Thyroid gland (tissue), 4 donors: ENCODE results near the gene XBP1. TPM values are rescaled to one million over a fixed set of nuclear protein-coding genes. Genes with fewer than 3 reads are reported as not detected.

ENCODE experiments used
- DNase-seq, 2 donors: peaks; one replicate each; pipeline ENCODE4 v3.0.0-alpha.2; 2019
- H3K27ac ChIP-seq, 3 donors: fragments of 200-600 bp; sonication (generic); 1 replicate in 2 of 3; 2 replicates in 1 of 3; pipeline ENCODE4 v1.5.1; 2016 to 2019; ENCODE audit warnings: mild to moderate bottlenecking in 1 of 3, moderate library complexity in 1 of 3
- H3K27me3 ChIP-seq: fragments of 200-600 bp; sonication (generic); one replicate; pipeline ENCODE4 v1.5.1; 2019
- H3K36me3 ChIP-seq, 2 donors: fragments of 200-600 bp; sonication (generic); one replicate each; pipeline ENCODE4 v1.5.1; 2016 to 2019
- H3K4me1 ChIP-seq, 2 donors: fragments of 200-600 bp; sonication (generic); one replicate each; pipeline ENCODE4 v1.5.1; 2017 to 2019
- H3K4me3 ChIP-seq, 3 donors: fragments of 200-600 bp; sonication (generic); replicated peaks in 1 of 3; 1 replicate in 2 of 3; 2 replicates in 1 of 3; pipeline ENCODE4 v1.5.1; 2016; ENCODE audit warnings: mild to moderate bottlenecking in 1 of 3
- H3K9me3 ChIP-seq: fragments of 200-600 bp; sonication (generic); one replicate; pipeline ENCODE4 v1.5.1; 2017
- CTCF ChIP-seq, 6 experiments: fragments of 200-600 bp in 3 of 6; fragments of 450-650 bp in 3 of 6; sonication (generic) in 3 of 6; IDR thresholded peaks; one replicate each; pipeline ENCODE4 v1.5.1; 2016 to 2019; ENCODE audit warnings: antibody characterized with exemption in 6 of 6, mild to moderate bottlenecking in 2 of 6, inconsistent platforms in 1 of 6, moderate library complexity in 1 of 6
- POLR2A ChIP-seq, 2 donors: fragments of 450-650 bp; IDR thresholded peaks; one replicate each; pipeline ENCODE4 v1.6.1; 2017; ENCODE audit warnings: antibody characterized with exemption in 2 of 2, mild to moderate bottlenecking in 2 of 2, moderate library complexity in 1 of 2
- WGBS, 2 donors: methylation state at CpG; one replicate each; pipeline ENCODE4 v1.1.5; 2017; 5-methylcytosine and 5-hydroxymethylcytosine counted together
- intact Hi-C: fragments of 100-400 bp; cut with DNase I; formaldehyde crosslinking; loops from one replicate; pipeline ENCODE4 v1.15.1; 2023
- total RNA-seq, 4 donors: library from RNA; depleted of rRNA; stranded (reverse); fragments of >200 nt; gene quantifications; one replicate each; pipeline ENCODE4 v1.2.3, GENCODE V29; 2016

Gene XBP1
- total RNA-seq, 4 donors from 2014 or later = 301 to 513 (median 421) TPM

- TF ChIP-seq CTCF (IDR thresholded peaks at IDR 0.05) = no peak
- no peak for TF ChIP-seq POLR2A (IDR thresholded peaks at IDR 0.05)
- Histone ChIP-seq H3K27me3 (no peaks in the 10 kb centered on the region), H3K36me3 (peaks cover 0 to 17% of the 10 kb centered on the region in 2 donors), H3K4me1 (peaks cover 13 to 19% of the 10 kb centered on the region in 2 donors), H3K9me3 (no peaks in the 10 kb centered on the region), H3K4me3 (no peak overlapping the region), H3K27ac (peak overlapping the region; percentile 98 to 100 (median 99))
- intact Hi-C loops = no loop called here
- 83 to 84% methylated on average over 7 of the region's 7 CpGs for WGBS, 2 donors
- DNase-seq = no peak
Observed at GRCh38 chr22:28802595-28803123, 2.3 kb upstream of the XBP1 start.

GRCh38 chr22:28801845-28802594, 1.7 kb upstream of the XBP1 start:
- intact Hi-C loops = no loop called here
- WGBS, 2 donors = 43 to 52% methylated on average over 14 of the region's 14 CpGs
- Histone ChIP-seq H3K36me3 (peaks cover 3 to 24% of the 10 kb centered on the region in 2 donors), H3K9me3 (no peaks in the 10 kb centered on the region), H3K4me3 (peak overlapping the region in 2 of 3 donors; percentile 7 to 95), H3K27ac (peak overlapping the region; percentile 98 to 100 (median 99)), H3K4me1 (peaks cover 19 to 26% of the 10 kb centered on the region in 2 donors), H3K27me3 (no peaks in the 10 kb centered on the region)
- peak; percentile 62 to 63 for DNase-seq
- TF ChIP-seq CTCF (IDR thresholded peaks at IDR 0.05) (no peak), POLR2A (IDR thresholded peaks at IDR 0.05) (peak in 1 of 2 donors; percentile 44)

GRCh38 chr22:28799606-28800307, 612 bp downstream of the XBP1 start:
- DNase-seq = peak; percentile 77 to 79
- peak overlapping the region; percentile 98 to 100 (median 99) for H3K27ac ChIP-seq
- peaks cover 41 to 48% of the 10 kb centered on the region in 2 donors for H3K4me1 ChIP-seq
- no peaks in the 10 kb centered on the region for H3K9me3 ChIP-seq
- no peaks in the 10 kb centered on the region for H3K27me3 ChIP-seq
- H3K4me3 ChIP-seq = peak overlapping the region; percentile 50 to 95 (median 54)
- H3K36me3 ChIP-seq = peaks cover 25 to 46% of the 10 kb centered on the region in 2 donors
- no peak for TF ChIP-seq CTCF (IDR thresholded peaks at IDR 0.05)
- no peak for TF ChIP-seq POLR2A (IDR thresholded peaks at IDR 0.05)
- intact Hi-C loops = no loop called here
- 0 to 1% methylated on average over 13 to 15 of the region's 31 CpGs for WGBS, 2 donors

GRCh38 chr22:28798810-28799605, 1.4 kb downstream of the XBP1 start:
- no peak for TF ChIP-seq CTCF (IDR thresholded peaks at IDR 0.05)
- TF ChIP-seq POLR2A (IDR thresholded peaks at IDR 0.05) = no peak
- peak in 1 of 2 donors; percentile 40 for DNase-seq
- 3% methylated on average over 7 of the region's 7 CpGs for WGBS, 2 donors
- Histone ChIP-seq H3K4me3 (peak overlapping the region; percentile 50 to 95 (median 54)), H3K27me3 (no peaks in the 10 kb centered on the region), H3K4me1 (peaks cover 41 to 51% of the 10 kb centered on the region in 2 donors), H3K9me3 (no peaks in the 10 kb centered on the region), H3K27ac (peak overlapping the region; percentile 98 to 100 (median 99)), H3K36me3 (peaks cover 32 to 54% of the 10 kb centered on the region in 2 donors)
- intact Hi-C loops = no loop called here
